AG04450 (cell line): Measurements from ENCODE around the gene UBR3. TPM values are rescaled to one million over a fixed set of nuclear protein-coding genes. Genes with fewer than 3 reads are reported as not detected.
"Not testable (repeated sequence)": the region's sequence is repeated elsewhere in the genome, so short reads cannot be mapped to it uniquely, and the experiment has no call there.

Source experiments
- CTCF ChIA-PET: fragments of 300-600, 350-600 bp; formaldehyde crosslinking; extraction: SDS; loops from one replicate; lab custom pipeline; 2022; ENCODE audit warnings: antibody characterized with exemption, inconsistent platforms; lab: Charles Lee
- POLR2A ChIA-PET: fragments of 350-600 bp; formaldehyde crosslinking; extraction: SDS; loops from one replicate; lab custom pipeline; 2021; ENCODE audit warnings: antibody characterized with exemption, inconsistent platforms; lab: Yijun Ruan, JAX
- DNase-seq: peaks from one replicate; pipeline ENCODE4 v3.0.0-alpha.2; 2011; ENCODE audit warnings: low read depth, low spot score
- H3K27ac ChIP-seq: one replicate; pipeline ENCODE4 v1.5.1; 2012; ENCODE audit warnings: low read depth, low read length, control low read depth
- H3K27me3 ChIP-seq: one replicate; pipeline ENCODE4 v1.6.0; 2012; ENCODE audit warnings: low read length; ENCODE audit not compliant: control insufficient read depth, insufficient read depth
- H3K4me3 ChIP-seq: 2 replicates; pipeline ENCODE4 v1.5.1; 2011; ENCODE audit warnings: mild to moderate bottlenecking, low read depth, low read length, control low read depth
- H3K9me3 ChIP-seq: 2 replicates; pipeline ENCODE4 v1.5.1; 2012; ENCODE audit warnings: low read length; ENCODE audit not compliant: control insufficient read depth, insufficient read depth
- CTCF ChIP-seq: IDR thresholded peaks from 2 replicates; pipeline ENCODE4 v1.5.1; 2011; ENCODE audit warnings: low read depth, low read length, control low read depth, inconsistent platforms
- polyA plus RNA-seq: library from polyadenylated mRNA; depleted of rRNA; stranded (reverse); fragments of >200 nt; gene quantifications from 2 replicates; pipeline ENCODE4 v1.2.3, GENCODE V29; 2011

The UBR3 gene
- polyA plus RNA-seq, 1 experiment: 20.3 TPM

- Histone ChIP-seq H3K27ac (no peak overlapping the region), H3K27me3 (no peaks in the 10 kb centered on the region), H3K4me3 (no peak overlapping the region), H3K9me3 (no peaks in the 10 kb centered on the region)
- ChIA-PET CTCF (interaction anchor here (0.9 to 1.0 kb wide), 2 partner anchors 9 to 42 kb away, joined by 3 read pairs; no protein-coding TSS in a partner anchor), POLR2A (no interaction called here)
- TF ChIP-seq CTCF: no peak
- DNase-seq: no peak
These were observed 59.9 kb downstream of the UBR3 start for GRCh38 chr2:169887120-169887519.

- peak; percentile 21 for DNase-seq
- no peak overlapping the region for H3K4me3 ChIP-seq
These were observed 64.5 kb downstream of the UBR3 start for GRCh38 chr2:169891593-169892298.

GRCh38 chr2:169892951-169893350 is 65.7 kb downstream of the UBR3 start:
- H3K27ac ChIP-seq: no peak overlapping the region
- POLR2A ChIA-PET: no interaction called here
- no peak for TF ChIP-seq CTCF

More at GRCh38 chr2:169891593-169892298, 64.5 kb downstream of the UBR3 start:
- Histone ChIP-seq H3K27ac (no peak overlapping the region), H3K27me3 (no peaks in the 10 kb centered on the region), H3K9me3 (no peaks in the 10 kb centered on the region)
- ChIA-PET POLR2A (no interaction called here), CTCF (no interaction called here)
- TF ChIP-seq CTCF: no peak

GRCh38 chr2:169895294-169895985 is 68.2 kb downstream of the UBR3 start:
- POLR2A ChIA-PET: no interaction called here
- H3K27me3 ChIP-seq: no peaks in the 10 kb centered on the region
- TF ChIP-seq CTCF: no peak
- no peak overlapping the region for H3K4me3 ChIP-seq
- CTCF ChIA-PET: interaction anchor here (0.8 to 0.9 kb wide), 3 partner anchors 23 to 443 kb away, joined by 3 read pairs; no protein-coding TSS in a partner anchor
- DNase-seq: no peak
- H3K27ac ChIP-seq: no peak overlapping the region
- no peaks in the 10 kb centered on the region for H3K9me3 ChIP-seq

More at GRCh38 chr2:169892951-169893350, 65.7 kb downstream of the UBR3 start:
- Histone ChIP-seq H3K27me3 (no peaks in the 10 kb centered on the region), H3K9me3 (no peaks in the 10 kb centered on the region), H3K4me3 (no peak overlapping the region)
- no peak for DNase-seq
- CTCF ChIA-PET: interaction anchor here (0.7 to 1.6 kb wide), 2 partner anchors 15 to 403 kb away, joined by 3 to 7 read pairs; no protein-coding TSS in a partner anchor

- ChIA-PET POLR2A (no interaction called here), CTCF (no interaction called here)
- H3K27ac ChIP-seq: no peak overlapping the region
- no peaks in the 10 kb centered on the region for H3K9me3 ChIP-seq
- H3K4me3 ChIP-seq: no peak overlapping the region
- no peak for DNase-seq
- no peaks in the 10 kb centered on the region for H3K27me3 ChIP-seq
- TF ChIP-seq CTCF: no peak
These were observed 70.6 kb downstream of the UBR3 start for GRCh38 chr2:169897834-169898233.

- DNase-seq, POLR2A ChIA-PET, H3K27me3 ChIP-seq: not testable (repeated sequence)
These were observed 72.8 kb downstream of the UBR3 start for GRCh38 chr2:169900103-169900502.

More at GRCh38 chr2:169900103-169900502, 72.8 kb downstream of the UBR3 start:
- H3K27ac ChIP-seq, H3K4me3 ChIP-seq, CTCF ChIA-PET, H3K9me3 ChIP-seq: not testable (repeated sequence)
